GM18909 (cell line): Measurements from ENCODE around the gene MARCKS.

ENCODE experiments used
- ATAC-seq: cut with Tn5 transposase; IDR thresholded peaks from one replicate; pipeline ENCODE4 v1.9.1; 2021; ENCODE audit warnings: mild to moderate bottlenecking; ENCODE audit not compliant: unreplicated experiment, poor library complexity

The MARCKS gene

GRCh38 chr6:113848280-113848679, 8.9 kb upstream of the MARCKS start:
- no peak for ATAC-seq

GRCh38 chr6:113848811-113849210, 8.3 kb upstream of the MARCKS start:
- no peak for ATAC-seq

GRCh38 chr6:113853252-113853651, 3.9 kb upstream of the MARCKS start:
- no peak for ATAC-seq

- ATAC-seq, result peak; percentile 7
Observed at GRCh38 chr6:113854531-113855499, 2.3 kb upstream of the MARCKS start.

GRCh38 chr6:113855500-113856374, 1.4 kb upstream of the MARCKS start:
- ATAC-seq, result no peak

GRCh38 chr6:113856375-113856624, 845 bp upstream of the MARCKS start:
- ATAC-seq, result no peak

- no peak for ATAC-seq
Observed at GRCh38 chr6:113857556-113858479, 673 bp downstream of the MARCKS start.

- peak; percentile 87 for ATAC-seq
Observed at GRCh38 chr6:113858480-113859348, 1.6 kb downstream of the MARCKS start.

GRCh38 chr6:113859349-113860180, 2.4 kb downstream of the MARCKS start:
- ATAC-seq, result no peak

GRCh38 chr6:113860181-113860955, 3.2 kb downstream of the MARCKS start:
- no peak for ATAC-seq

- no peak for ATAC-seq
Observed at GRCh38 chr6:113862112-113862511, 5.0 kb downstream of the MARCKS start.

GRCh38 chr6:113870917-113871316, 13.8 kb downstream of the MARCKS start:
- ATAC-seq, result no peak

- peak; percentile 32 for ATAC-seq
Observed at GRCh38 chr6:113871975-113872374, 14.8 kb downstream of the MARCKS start.

GRCh38 chr6:113873043-113873667, 16.0 kb downstream of the MARCKS start:
- peak; percentile 99 for ATAC-seq

- no peak for ATAC-seq
Observed at GRCh38 chr6:113875470-113875869, 18.3 kb downstream of the MARCKS start.

GRCh38 chr6:113876695-113877094, 19.6 kb downstream of the MARCKS start:
- ATAC-seq, result no peak
